Esophagus squamous epithelium (tissue), 4 donors: ENCODE measurements around the gene AGMO.

Experiments
- CTCF ChIP-seq, 6 experiments: fragments of 450-650 bp in 4 of 6; fragments of 200-600 bp in 2 of 6; sonication (generic) in 2 of 6; IDR thresholded peaks; one replicate each; pipeline ENCODE4 v1.5.1; 2016 to 2019; ENCODE audit warnings: antibody characterized with exemption in 6 of 6, mild to moderate bottlenecking in 4 of 6, moderate library complexity in 4 of 6
- POLR2A ChIP-seq, 4 donors: fragments of 450-650 bp; IDR thresholded peaks; one replicate each; pipeline ENCODE4 v1.6.1; 2017; ENCODE audit warnings: antibody characterized with exemption in 4 of 4, mild to moderate bottlenecking in 4 of 4, moderate library complexity in 3 of 4

DNA sequence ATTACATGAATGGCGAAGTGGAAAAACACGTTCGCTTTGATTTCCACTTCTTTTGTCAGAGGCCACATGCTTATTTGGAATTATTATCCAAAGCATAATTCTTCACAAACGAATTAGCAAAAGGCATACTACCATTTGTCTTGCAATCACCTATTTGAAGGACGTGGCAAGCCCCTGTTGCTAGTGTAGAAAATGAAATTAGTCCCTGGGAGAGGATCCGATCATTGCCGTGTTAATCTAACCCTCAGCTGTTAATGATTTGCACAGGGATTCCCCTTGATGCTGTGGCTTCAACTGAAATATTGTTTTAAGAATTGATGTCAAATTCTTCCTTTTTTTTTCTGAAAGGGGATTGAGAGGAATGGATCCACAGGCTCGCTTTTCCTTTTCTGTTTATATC lies 4.6 kb downstream of the AGMO start:
- TF ChIP-seq CTCF (IDR thresholded peaks at IDR 0.05) (no peak), POLR2A (IDR thresholded peaks at IDR 0.05) (no peak)
